Transverse colon (tissue), 4 donors: ENCODE measurements around the gene TM9SF1. TPM values are rescaled to one million over a fixed set of nuclear protein-coding genes. Genes with fewer than 3 reads are reported as not detected.

ENCODE experiments used
- DNase-seq: peaks from one replicate; pipeline ENCODE4 v3.0.0-alpha.2; 2019
- H3K27ac ChIP-seq, 4 donors: fragments of 200-600 bp; sonication (generic); 2 replicates each; pipeline ENCODE4 v1.5.1; 2016 to 2018; ENCODE audit warnings: inconsistent platforms in 4 of 4
- H3K27me3 ChIP-seq: fragments of 200-600 bp; sonication (generic); 2 replicates; pipeline ENCODE4 v1.5.1; 2017; ENCODE audit warnings: inconsistent platforms
- H3K36me3 ChIP-seq, 4 donors: fragments of 200-600 bp; sonication (generic); 2 replicates each; pipeline ENCODE4 v1.5.1; 2017 to 2019; ENCODE audit warnings: inconsistent platforms in 4 of 4
- H3K4me1 ChIP-seq, 4 donors: fragments of 200-600 bp; sonication (generic); 2 replicates each; pipeline ENCODE4 v1.5.1; 2017 to 2020; ENCODE audit warnings: inconsistent platforms in 4 of 4
- H3K4me3 ChIP-seq, 4 donors: fragments of 200-600 bp; sonication (generic); 1 replicate in 1 of 4; 2 replicates in 3 of 4; pipeline versions ENCODE4 v1.5.1 to v1.6.1; 2017 to 2019; ENCODE audit warnings: inconsistent platforms in 4 of 4
- H3K9me3 ChIP-seq, 2 donors: fragments of 200-600 bp; sonication (generic); 2 replicates each; pipeline ENCODE4 v1.5.1; 2017 to 2019; ENCODE audit warnings: inconsistent platforms in 2 of 2
- EP300 ChIP-seq: sonication (generic); formaldehyde crosslinking; IDR thresholded peaks from one replicate; pipeline ENCODE4 v1.6.1; 2017; ENCODE audit warnings: antibody characterized with exemption, low read depth
- POLR2A ChIP-seq: fragments of 450-650 bp; IDR thresholded peaks from one replicate; pipeline ENCODE4 v1.6.1; 2016; ENCODE audit warnings: antibody characterized with exemption, mild to moderate bottlenecking, moderate library complexity
- POLR2AphosphoS5 ChIP-seq, 3 donors: sonication (generic); formaldehyde crosslinking; IDR thresholded peaks; one replicate each; pipeline ENCODE4 v1.6.1; 2016; ENCODE audit warnings: antibody characterized with exemption in 3 of 3
- whole genome bisulfite sequencing, 2 donors: methylation state at CpG; one replicate each; pipeline ENCODE4 v1.1.5; 2018; ENCODE audit warnings: low coverage in 1 of 2; 5-methylcytosine and 5-hydroxymethylcytosine counted together
- in situ Hi-C, 4 donors: fragments of 200-750 bp; cut with MboI; loops; one replicate each; pipeline versions ENCODE4 v1.15.0 to v1.15.1; 2017; ENCODE audit warnings: low sequenced_read_pairs in 3 of 4, low pct_ligation_motif_present in 1 of 4, low pct_unique_long_range_greater_than_20kb in 1 of 4
- intact Hi-C: fragments of 100-400 bp; cut with DNase I; formaldehyde crosslinking; loops from one replicate; pipeline ENCODE4 v1.15.1; 2023; ENCODE audit warnings: low total_unique reads
- total RNA-seq, 4 donors: library from RNA; depleted of rRNA; stranded (reverse); fragments of >200 nt; gene quantifications; one replicate each; pipeline ENCODE4 v1.1.0, GENCODE V29; 2016
- TF ChIP-seq, protein P1 (sequence below), 5 experiments: fragments of 200-600 bp in 3 of 5; fragments of 450-650 bp in 2 of 5; sonication (generic) in 3 of 5; IDR thresholded peaks; 1 replicate in 2 of 5; 2 replicates in 3 of 5; pipeline ENCODE4 v1.5.1; 2016 to 2017; ENCODE audit warnings: antibody characterized with exemption in 5 of 5, inconsistent platforms in 3 of 5, mild to moderate bottlenecking in 2 of 5, moderate library complexity in 1 of 5

Gene TM9SF1
- total RNA-seq, 4 donors from 2014 or later, result 32.9 to 127 (median 63.9) TPM

DNA sequence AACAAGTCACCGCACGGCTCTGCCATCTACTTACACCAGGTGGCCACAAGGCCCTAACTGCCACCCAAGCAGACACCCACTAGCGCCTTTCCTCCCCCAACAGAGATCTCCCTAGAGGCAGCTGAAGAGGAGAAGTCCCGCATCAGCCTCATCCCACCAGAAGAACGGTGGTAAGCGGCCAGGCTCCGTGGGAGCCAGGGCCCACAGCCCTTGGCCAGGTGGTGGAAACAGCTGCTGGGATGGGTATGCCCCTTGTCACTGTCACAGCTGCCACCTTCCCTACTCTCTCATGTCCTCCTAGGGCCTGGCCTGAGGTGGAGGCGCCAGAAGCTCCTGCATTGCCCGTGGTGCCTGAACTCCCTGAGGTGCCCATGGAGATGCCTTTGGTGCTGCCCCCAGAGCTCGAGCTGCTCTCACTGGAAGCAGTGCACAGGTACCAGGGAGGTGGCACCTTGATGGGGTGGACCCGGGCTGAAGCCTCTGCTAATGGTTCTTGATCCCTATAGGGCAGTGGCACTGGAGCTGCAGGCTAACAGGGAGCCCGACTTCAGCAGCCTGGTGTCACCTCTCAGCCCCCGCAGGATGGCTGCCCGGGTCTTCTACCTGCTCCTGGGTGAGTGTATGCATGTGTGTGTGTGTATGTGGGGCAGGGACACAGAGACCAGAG, 15.8 kb downstream of the TM9SF1 start:
- TF ChIP-seq EP300, result no peak
- TF ChIP-seq, protein P1, sequence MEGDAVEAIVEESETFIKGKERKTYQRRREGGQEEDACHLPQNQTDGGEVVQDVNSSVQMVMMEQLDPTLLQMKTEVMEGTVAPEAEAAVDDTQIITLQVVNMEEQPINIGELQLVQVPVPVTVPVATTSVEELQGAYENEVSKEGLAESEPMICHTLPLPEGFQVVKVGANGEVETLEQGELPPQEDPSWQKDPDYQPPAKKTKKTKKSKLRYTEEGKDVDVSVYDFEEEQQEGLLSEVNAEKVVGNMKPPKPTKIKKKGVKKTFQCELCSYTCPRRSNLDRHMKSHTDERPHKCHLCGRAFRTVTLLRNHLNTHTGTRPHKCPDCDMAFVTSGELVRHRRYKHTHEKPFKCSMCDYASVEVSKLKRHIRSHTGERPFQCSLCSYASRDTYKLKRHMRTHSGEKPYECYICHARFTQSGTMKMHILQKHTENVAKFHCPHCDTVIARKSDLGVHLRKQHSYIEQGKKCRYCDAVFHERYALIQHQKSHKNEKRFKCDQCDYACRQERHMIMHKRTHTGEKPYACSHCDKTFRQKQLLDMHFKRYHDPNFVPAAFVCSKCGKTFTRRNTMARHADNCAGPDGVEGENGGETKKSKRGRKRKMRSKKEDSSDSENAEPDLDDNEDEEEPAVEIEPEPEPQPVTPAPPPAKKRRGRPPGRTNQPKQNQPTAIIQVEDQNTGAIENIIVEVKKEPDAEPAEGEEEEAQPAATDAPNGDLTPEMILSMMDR (IDR thresholded peaks at IDR 0.05), result no peak
- TF ChIP-seq POLR2A, result no peak
- TF ChIP-seq POLR2AphosphoS5 (IDR thresholded peaks at IDR 0.05), result no peak

GRCh38 chr14:24178399-24179178, 16.7 kb downstream of the TM9SF1 start:
- DNase-seq, result no peak
- Histone ChIP-seq H3K9me3 (no peaks in the 10 kb centered on the region), H3K36me3 (peaks cover 0 to 22% (median 4%) of the 10 kb centered on the region in 4 donors), H3K27me3 (no peaks in the 10 kb centered on the region), H3K4me3 (no peak overlapping the region), H3K4me1 (peaks cover 5 to 11% (median 6%) of the 10 kb centered on the region in 4 donors), H3K27ac (peak overlapping the region; percentile 68 to 78 (median 72))
- TF ChIP-seq EP300, result no peak
- no peak for TF ChIP-seq POLR2A
- WGBS, 2 donors, result 89 to 90% methylated on average over 2 to 12 of the region's 12 CpGs
- in situ Hi-C loops, result no loop called here
- intact Hi-C loops, result no loop called here

More for the DNA sequence above, 15.8 kb downstream of the TM9SF1 start:
- DNase-seq, result no peak
- in situ Hi-C loops (no loop called here), intact Hi-C loops (no loop called here)
- H3K4me3 ChIP-seq, result no peak overlapping the region
- no peaks in the 10 kb centered on the region for H3K9me3 ChIP-seq
- H3K36me3 ChIP-seq, result peaks cover 0 to 30% (median 3%) of the 10 kb centered on the region in 4 donors
- 88% methylated on average over 14 of the region's 14 CpGs; no CpG with 5 or more reads in 1 of the 2 donors for WGBS, 2 donors
- peak overlapping the region; percentile 68 to 78 (median 72) for H3K27ac ChIP-seq
- H3K4me1 ChIP-seq, result peaks cover 5 to 11% (median 6%) of the 10 kb centered on the region in 4 donors
- no peaks in the 10 kb centered on the region for H3K27me3 ChIP-seq

DNA sequence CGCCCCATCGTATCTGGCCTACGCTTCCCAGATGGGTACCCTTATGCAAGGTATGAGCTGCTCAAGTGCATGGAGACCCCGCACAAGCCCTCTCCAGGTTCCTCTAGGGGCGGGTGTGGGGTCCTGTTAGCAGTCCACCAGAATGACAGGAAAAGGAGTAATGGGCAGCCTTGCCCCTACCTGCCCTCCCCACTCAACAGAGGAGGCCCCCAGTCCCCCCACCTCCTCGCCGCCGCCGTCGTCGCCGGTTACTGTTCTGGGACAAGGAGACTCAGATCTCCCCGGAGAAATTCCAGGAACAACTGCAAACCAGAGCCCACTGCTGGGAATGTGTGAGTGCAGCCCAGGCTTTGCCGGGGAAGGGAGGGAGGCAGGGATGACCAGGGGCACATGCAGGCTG, 17.4 kb downstream of the TM9SF1 start:
- Histone ChIP-seq H3K9me3 (no peaks in the 10 kb centered on the region), H3K27me3 (no peaks in the 10 kb centered on the region), H3K36me3 (peaks cover 0 to 18% (median 7%) of the 10 kb centered on the region in 4 donors), H3K4me1 (peaks cover 5 to 11% (median 6%) of the 10 kb centered on the region in 4 donors), H3K27ac (no peak overlapping the region), H3K4me3 (no peak overlapping the region)
- intact Hi-C loops (no loop called here), in situ Hi-C loops (no loop called here)
- WGBS, 2 donors, result 95 to 97% methylated on average over 4 to 14 of the region's 14 CpGs
- TF ChIP-seq, protein P1 (IDR thresholded peaks at IDR 0.05), result no peak
- TF ChIP-seq POLR2AphosphoS5 (IDR thresholded peaks at IDR 0.05) (no peak), POLR2A (no peak), EP300 (no peak)
- DNase-seq, result no peak

DNA sequence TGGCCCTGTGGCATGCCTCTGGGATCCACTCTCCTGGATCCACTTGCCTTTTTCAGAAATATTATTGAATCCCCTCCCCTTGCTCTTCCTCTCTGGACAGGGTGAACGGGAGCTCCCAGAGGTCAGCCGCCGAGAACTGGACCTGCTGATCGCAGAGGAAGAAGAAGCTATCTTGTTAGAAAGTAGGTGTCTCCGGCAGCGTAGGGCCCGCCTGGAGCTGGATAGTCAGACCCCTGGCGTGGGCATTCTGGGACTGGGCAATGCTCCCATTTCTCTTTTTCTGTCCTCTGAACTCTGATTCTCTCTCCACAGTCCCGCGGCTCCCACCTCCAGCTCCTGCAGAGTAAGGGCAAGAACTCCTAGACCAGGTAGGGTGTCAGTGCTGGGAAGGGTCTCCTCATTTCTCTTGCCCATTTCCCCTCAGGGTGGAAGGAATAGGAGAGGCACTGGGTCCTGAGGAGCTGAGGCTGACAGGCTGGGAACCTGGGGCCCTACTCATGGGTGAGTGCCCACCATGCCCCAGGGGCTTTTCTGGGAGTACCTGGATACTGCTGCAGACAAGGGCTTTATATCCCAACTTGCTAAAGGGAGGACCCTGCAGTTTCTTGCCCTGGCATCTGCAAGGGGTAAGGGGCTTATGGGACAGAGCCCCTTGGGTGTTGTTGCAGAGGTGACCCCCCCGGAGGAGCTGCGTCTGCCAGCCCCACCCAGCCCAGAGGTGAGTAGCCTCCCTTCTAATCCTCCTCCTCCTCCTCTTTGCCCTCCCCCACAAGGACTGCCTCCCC, 18.0 kb downstream of the TM9SF1 start:
- Histone ChIP-seq H3K4me3 (no peak overlapping the region), H3K27me3 (no peaks in the 10 kb centered on the region), H3K9me3 (no peaks in the 10 kb centered on the region), H3K27ac (no peak overlapping the region), H3K36me3 (peaks cover 0 to 18% (median 7%) of the 10 kb centered on the region in 4 donors), H3K4me1 (peaks cover 5 to 11% (median 6%) of the 10 kb centered on the region in 4 donors)
- in situ Hi-C loops, result no loop called here
- no peak for DNase-seq
- TF ChIP-seq POLR2AphosphoS5 (IDR thresholded peaks at IDR 0.05) (no peak), EP300 (no peak), POLR2A (no peak)
- TF ChIP-seq, protein P1 (IDR thresholded peaks at IDR 0.05), result no peak
- intact Hi-C loops, result no loop called here
- WGBS, 2 donors, result 92% methylated on average over 11 of the region's 12 CpGs; no CpG with 5 or more reads in 1 of the 2 donors
